Stomach (tissue), 4 donors: ENCODE measurements around the gene COA1.

ENCODE experiments used
- EP300 ChIP-seq: sonication (generic); formaldehyde crosslinking; IDR thresholded peaks from one replicate; pipeline ENCODE4 v1.6.1; 2017; ENCODE audit warnings: antibody characterized with exemption
- TF ChIP-seq, protein P1 (sequence below), 7 experiments: fragments of 450-650 bp in 4 of 7; fragments of 200-600 bp in 3 of 7; sonication (generic) in 3 of 7; IDR thresholded peaks; one replicate each; pipeline ENCODE4 v1.5.1; 2016 to 2019; ENCODE audit warnings: antibody characterized with exemption in 7 of 7, control low read depth in 2 of 7, mild to moderate bottlenecking in 1 of 7

- no peak for TF ChIP-seq EP300
- TF ChIP-seq, protein P1, sequence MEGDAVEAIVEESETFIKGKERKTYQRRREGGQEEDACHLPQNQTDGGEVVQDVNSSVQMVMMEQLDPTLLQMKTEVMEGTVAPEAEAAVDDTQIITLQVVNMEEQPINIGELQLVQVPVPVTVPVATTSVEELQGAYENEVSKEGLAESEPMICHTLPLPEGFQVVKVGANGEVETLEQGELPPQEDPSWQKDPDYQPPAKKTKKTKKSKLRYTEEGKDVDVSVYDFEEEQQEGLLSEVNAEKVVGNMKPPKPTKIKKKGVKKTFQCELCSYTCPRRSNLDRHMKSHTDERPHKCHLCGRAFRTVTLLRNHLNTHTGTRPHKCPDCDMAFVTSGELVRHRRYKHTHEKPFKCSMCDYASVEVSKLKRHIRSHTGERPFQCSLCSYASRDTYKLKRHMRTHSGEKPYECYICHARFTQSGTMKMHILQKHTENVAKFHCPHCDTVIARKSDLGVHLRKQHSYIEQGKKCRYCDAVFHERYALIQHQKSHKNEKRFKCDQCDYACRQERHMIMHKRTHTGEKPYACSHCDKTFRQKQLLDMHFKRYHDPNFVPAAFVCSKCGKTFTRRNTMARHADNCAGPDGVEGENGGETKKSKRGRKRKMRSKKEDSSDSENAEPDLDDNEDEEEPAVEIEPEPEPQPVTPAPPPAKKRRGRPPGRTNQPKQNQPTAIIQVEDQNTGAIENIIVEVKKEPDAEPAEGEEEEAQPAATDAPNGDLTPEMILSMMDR (IDR thresholded peaks at IDR 0.05), result no peak
Observed at GRCh38 chr7:43659549-43659896, 69.8 kb downstream of the COA1 start.
